Measurements from ENCODE around the gene EFCAB6. TPM values are rescaled to one million over a fixed set of nuclear protein-coding genes. Genes with fewer than 3 reads are reported as not detected.

Gene EFCAB6
- total RNA-seq, 2 donors from 2014 or later: 2.2 to 2.5 TPM

DNA sequence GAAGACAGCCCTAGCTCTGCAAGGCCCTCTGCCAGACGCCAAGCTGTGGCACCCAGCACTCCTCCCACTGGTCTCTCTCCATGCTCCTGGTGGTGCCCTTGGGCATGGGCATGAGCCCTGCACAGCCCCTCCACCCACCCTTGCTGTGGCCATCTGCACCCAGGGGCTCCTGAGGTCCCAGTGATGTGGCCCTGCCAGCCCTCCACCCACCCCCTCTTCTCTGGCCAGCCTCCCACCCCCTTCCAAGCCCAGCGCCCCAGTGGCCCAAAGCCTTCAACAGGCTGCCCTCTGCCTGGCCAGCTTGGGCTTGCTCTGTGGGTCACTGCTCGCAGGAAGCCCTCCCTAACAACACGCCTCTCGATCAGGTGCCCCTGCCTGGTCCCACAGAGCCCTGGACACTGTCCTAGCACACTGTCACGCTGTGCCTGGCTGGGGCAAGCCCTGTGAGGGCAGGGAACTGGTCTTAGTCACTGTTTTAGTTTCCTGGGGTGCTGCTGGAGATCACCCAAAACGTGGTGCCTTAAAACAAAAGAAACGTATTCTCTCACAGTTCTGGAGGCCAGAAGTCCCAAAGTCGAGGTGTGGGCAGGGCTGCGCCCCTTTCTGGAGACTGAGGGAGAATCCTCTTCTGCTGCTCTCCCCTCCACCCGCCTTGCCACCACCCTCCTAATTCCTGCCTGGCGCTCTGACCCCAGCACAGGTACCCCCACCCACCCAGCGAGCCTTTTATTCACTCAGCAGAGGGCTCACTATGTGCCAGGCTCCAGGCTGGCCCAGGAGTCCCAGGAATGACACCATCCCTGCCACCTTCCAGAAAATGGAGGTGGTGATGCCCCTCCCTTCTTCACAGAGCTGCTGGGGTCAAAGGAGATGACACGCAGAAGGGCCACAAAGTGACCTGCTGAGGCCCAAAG is 35.5 kb upstream of the EFCAB6 start:
- DNase-seq (ENCODE audit: low spot score) (no peak), ATAC-seq (ENCODE audit: insufficient number of reproducible peaks, low FRiP score, low read depth) (no peak)
- Histone ChIP-seq H3K9me3 (no peaks in the 10 kb centered on the region), H3K27me3 (replicated peaks; ENCODE audit: insufficient read depth) (no peaks in the 10 kb centered on the region), H3K36me3 (no peaks in the 10 kb centered on the region), H3K4me3 (no peak overlapping the region), H3K27ac (no peak overlapping the region), H3K4me1 (ENCODE audit: control insufficient read depth in 1 of 2, low read depth in 2 of 2) (no peaks in the 10 kb centered on the region)
- TF ChIP-seq, protein P1, sequence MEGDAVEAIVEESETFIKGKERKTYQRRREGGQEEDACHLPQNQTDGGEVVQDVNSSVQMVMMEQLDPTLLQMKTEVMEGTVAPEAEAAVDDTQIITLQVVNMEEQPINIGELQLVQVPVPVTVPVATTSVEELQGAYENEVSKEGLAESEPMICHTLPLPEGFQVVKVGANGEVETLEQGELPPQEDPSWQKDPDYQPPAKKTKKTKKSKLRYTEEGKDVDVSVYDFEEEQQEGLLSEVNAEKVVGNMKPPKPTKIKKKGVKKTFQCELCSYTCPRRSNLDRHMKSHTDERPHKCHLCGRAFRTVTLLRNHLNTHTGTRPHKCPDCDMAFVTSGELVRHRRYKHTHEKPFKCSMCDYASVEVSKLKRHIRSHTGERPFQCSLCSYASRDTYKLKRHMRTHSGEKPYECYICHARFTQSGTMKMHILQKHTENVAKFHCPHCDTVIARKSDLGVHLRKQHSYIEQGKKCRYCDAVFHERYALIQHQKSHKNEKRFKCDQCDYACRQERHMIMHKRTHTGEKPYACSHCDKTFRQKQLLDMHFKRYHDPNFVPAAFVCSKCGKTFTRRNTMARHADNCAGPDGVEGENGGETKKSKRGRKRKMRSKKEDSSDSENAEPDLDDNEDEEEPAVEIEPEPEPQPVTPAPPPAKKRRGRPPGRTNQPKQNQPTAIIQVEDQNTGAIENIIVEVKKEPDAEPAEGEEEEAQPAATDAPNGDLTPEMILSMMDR (IDR thresholded peaks at IDR 0.05): no peak

DNA sequence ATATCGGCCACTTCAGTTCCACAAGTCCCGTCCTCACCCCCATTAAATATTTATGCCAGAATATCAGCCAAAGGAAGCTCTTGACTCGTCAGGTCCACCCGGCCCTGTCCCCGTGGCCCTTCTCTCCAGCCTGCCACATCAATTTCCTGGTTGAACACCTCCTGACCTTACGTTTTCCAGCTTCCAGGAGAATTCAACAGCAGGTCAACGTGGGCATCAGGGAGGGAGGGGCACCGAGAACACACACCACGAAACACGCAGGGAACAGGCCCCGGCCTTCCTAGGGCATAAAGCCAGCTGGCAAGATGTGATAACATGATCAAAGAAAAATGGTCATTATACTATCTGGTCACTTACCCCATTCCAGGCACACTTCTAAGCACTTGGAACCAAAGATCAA is 34.9 kb upstream of the EFCAB6 start:
- Histone ChIP-seq H3K4me3 (no peak overlapping the region), H3K36me3 (no peaks in the 10 kb centered on the region), H3K27me3 (replicated peaks; ENCODE audit: insufficient read depth) (no peaks in the 10 kb centered on the region), H3K27ac (no peak overlapping the region), H3K4me1 (ENCODE audit: control insufficient read depth in 1 of 2, low read depth in 2 of 2) (no peaks in the 10 kb centered on the region), H3K9me3 (no peaks in the 10 kb centered on the region)
- DNase-seq (ENCODE audit: low spot score) (no peak), ATAC-seq (ENCODE audit: insufficient number of reproducible peaks, low FRiP score, low read depth) (no peak)
- TF ChIP-seq, protein P1 (IDR thresholded peaks at IDR 0.05): no peak

DNA sequence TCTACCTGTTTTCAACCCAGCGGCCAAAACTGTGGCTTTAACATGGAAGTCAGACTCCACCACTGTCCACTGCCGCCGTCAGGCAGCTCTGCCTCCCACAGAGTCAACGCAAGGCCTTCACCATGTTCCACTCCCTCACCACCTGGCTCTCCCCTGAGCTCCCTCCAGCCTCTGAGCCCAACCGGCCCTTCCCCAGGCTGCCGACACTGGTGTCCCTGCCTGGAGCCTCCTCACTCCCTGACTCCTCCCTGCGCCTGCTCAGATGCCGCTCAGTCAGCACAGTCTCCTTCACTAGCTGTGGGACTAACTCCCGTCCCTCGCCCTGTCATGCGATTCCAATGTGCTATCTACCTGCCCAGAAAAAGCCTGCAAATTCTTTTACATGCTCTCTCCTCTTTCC is 33.9 kb upstream of the EFCAB6 start:
- H3K36me3 ChIP-seq: no peaks in the 10 kb centered on the region
- H3K9me3 ChIP-seq: no peaks in the 10 kb centered on the region
- H3K4me3 ChIP-seq: no peak overlapping the region
- ATAC-seq (ENCODE audit: insufficient number of reproducible peaks, low FRiP score, low read depth) (no peak), DNase-seq (ENCODE audit: low spot score) (no peak)
- TF ChIP-seq, protein P1 (IDR thresholded peaks at IDR 0.05): no peak
- H3K27me3 ChIP-seq (replicated peaks; ENCODE audit: insufficient read depth): no peaks in the 10 kb centered on the region
- H3K27ac ChIP-seq: no peak overlapping the region
- no peaks in the 10 kb centered on the region for H3K4me1 ChIP-seq (ENCODE audit: control insufficient read depth in 1 of 2, low read depth in 2 of 2)

DNA sequence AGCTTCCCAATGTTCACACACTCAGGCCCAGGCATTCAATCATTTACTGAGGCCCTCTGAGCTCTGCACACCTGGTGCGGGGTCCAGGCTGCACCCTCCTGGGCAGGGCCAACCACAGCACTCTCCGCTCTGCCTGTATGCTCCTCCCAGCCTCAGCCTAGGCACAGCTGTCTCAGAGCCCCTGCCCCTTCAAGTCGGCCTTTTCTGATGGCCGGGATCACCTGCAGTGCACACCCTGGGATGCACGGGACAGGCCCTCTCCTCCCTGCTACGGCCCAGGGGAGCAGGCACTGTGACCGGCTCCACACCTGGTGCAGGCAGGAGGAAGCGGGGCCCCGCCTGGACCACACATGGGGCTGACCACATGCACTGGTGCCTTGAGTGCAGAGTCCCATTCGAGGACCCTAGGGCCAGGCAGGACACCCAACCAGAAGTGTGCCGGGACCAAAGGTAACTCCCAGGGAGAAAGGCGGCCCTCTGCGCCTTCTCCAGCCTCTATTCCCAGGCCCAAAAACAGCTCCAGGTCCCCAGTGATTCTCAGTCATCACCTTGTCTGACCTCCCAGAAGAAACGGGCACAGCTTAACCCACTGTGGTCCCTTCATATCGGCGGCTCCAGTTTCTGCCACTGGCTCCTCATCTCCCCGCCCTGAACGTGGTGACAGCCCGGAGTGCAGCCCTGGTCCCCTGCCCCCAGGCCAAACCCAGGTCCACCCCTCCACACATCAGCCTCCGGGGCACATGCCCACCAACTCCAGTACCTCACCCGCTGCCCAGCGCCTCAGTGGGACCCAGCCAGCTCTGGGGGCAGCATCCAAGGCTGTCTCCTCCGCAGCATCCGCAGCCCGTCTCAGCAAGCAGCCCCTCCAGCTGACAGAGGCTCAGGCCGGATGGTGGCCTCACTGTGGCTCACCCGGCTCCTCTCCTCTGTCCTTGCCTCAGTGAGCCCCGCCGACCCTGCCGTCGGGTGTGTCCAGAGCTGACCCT is 32.7 kb upstream of the EFCAB6 start:
- TF ChIP-seq, protein P1 (IDR thresholded peaks at IDR 0.05): no peak
- no peaks in the 10 kb centered on the region for H3K4me1 ChIP-seq (ENCODE audit: control insufficient read depth in 1 of 2, low read depth in 2 of 2)

More for the DNA sequence above, 32.7 kb upstream of the EFCAB6 start:
- Histone ChIP-seq H3K27ac (no peak overlapping the region), H3K36me3 (no peaks in the 10 kb centered on the region), H3K27me3 (replicated peaks; ENCODE audit: insufficient read depth) (no peaks in the 10 kb centered on the region), H3K4me3 (no peak overlapping the region), H3K9me3 (no peaks in the 10 kb centered on the region)
- no peak for ATAC-seq (ENCODE audit: insufficient number of reproducible peaks, low FRiP score, low read depth)
- DNase-seq (ENCODE audit: low spot score): no peak
